ENCODE data around the gene GID4.

The GID4 gene

GRCh38 chr17:18105027-18105426 is 65.8 kb downstream of the GID4 start:
- no peak overlapping the region for H2AFZ ChIP-seq (ENCODE audit: insufficient read depth, low read length, poor library complexity)
- H4K91ac ChIP-seq (ENCODE audit: low read depth, low read length), result no peak overlapping the region
- peaks cover 2% of the 10 kb centered on the region for H3K9me3 ChIP-seq (ENCODE audit: insufficient read depth, low read depth, low read length)
- H3K36me3 ChIP-seq (ENCODE audit: control insufficient read depth in 1 of 2, insufficient read depth in 2 of 2, low read length in 2 of 2), result peaks cover 62 to 63% of the 10 kb centered on the region in 2 experiments
- H3K27me3 ChIP-seq (ENCODE audit: insufficient read depth, low read length), result no peaks in the 10 kb centered on the region
- H3K14ac ChIP-seq (ENCODE audit: low read length), result no peak overlapping the region
- no peaks in the 10 kb centered on the region for H3K79me1 ChIP-seq (ENCODE audit: low read length)
- H3K27ac ChIP-seq (ENCODE audit: low read depth, low read length), result no peak overlapping the region
- no peak overlapping the region for H3K4me3 ChIP-seq (ENCODE audit: low read depth, low read length)
- no peaks in the 10 kb centered on the region for H3K79me2 ChIP-seq (ENCODE audit: control insufficient read depth, insufficient read depth, low read length, poor library complexity)
- DNase-seq, result no peak
- H3K9ac ChIP-seq (ENCODE audit: low read length), result no peak overlapping the region
- H2BK12ac ChIP-seq (ENCODE audit: low read length), result no peak overlapping the region
- no peak overlapping the region for H2AK5ac ChIP-seq (ENCODE audit: low read length)
- H3K4me1 ChIP-seq (ENCODE audit: control insufficient read depth in 1 of 2, insufficient read depth in 2 of 2, low read length in 2 of 2), result no peaks in the 10 kb centered on the region
- H2BK120ac ChIP-seq (ENCODE audit: insufficient read depth, low read length, poor library complexity), result no peak overlapping the region
- no peak overlapping the region for H3K18ac ChIP-seq (ENCODE audit: low read length)
- H4K8ac ChIP-seq (ENCODE audit: low read depth, low read length), result no peak overlapping the region
- H2BK5ac ChIP-seq (ENCODE audit: low read depth, low read length, poor library complexity), result no peak overlapping the region
- no peak overlapping the region for H3K23ac ChIP-seq (ENCODE audit: low read length)
- no peak overlapping the region for H4K12ac ChIP-seq (ENCODE audit: low read depth, low read length)
- H3K4me2 ChIP-seq (ENCODE audit: low read length), result no peak overlapping the region
- no CpG with 5 or more reads among the region's 3 CpGs for WGBS (ENCODE audit: extremely low coverage, insufficient coverage, insufficient read length)
- H3K4ac ChIP-seq (ENCODE audit: low read depth, low read length), result no peak overlapping the region

GRCh38 chr17:18105595-18105994 is 66.4 kb downstream of the GID4 start:
- no peak overlapping the region for H3K18ac ChIP-seq (ENCODE audit: low read length)
- H3K14ac ChIP-seq (ENCODE audit: low read length), result no peak overlapping the region
- H3K9ac ChIP-seq (ENCODE audit: low read length), result no peak overlapping the region
- no peak overlapping the region for H3K4ac ChIP-seq (ENCODE audit: low read depth, low read length)
- WGBS (ENCODE audit: extremely low coverage, insufficient coverage, insufficient read length), result no CpG with 5 or more reads among the region's 6 CpGs
- H3K4me1 ChIP-seq (ENCODE audit: control insufficient read depth in 1 of 2, insufficient read depth in 2 of 2, low read length in 2 of 2), result no peaks in the 10 kb centered on the region
- DNase-seq, result no peak
- no peak overlapping the region for H3K4me2 ChIP-seq (ENCODE audit: low read length)
- H3K27ac ChIP-seq (ENCODE audit: low read depth, low read length), result no peak overlapping the region
- no peak overlapping the region for H2AFZ ChIP-seq (ENCODE audit: insufficient read depth, low read length, poor library complexity)
- H3K4me3 ChIP-seq (ENCODE audit: low read depth, low read length), result no peak overlapping the region
- peaks cover 2% of the 10 kb centered on the region for H3K9me3 ChIP-seq (ENCODE audit: insufficient read depth, low read depth, low read length)
- H2BK5ac ChIP-seq (ENCODE audit: low read depth, low read length, poor library complexity), result no peak overlapping the region
- H2BK12ac ChIP-seq (ENCODE audit: low read length), result no peak overlapping the region
- no peaks in the 10 kb centered on the region for H3K79me1 ChIP-seq (ENCODE audit: low read length)
- H4K8ac ChIP-seq (ENCODE audit: low read depth, low read length), result no peak overlapping the region
- H2BK120ac ChIP-seq (ENCODE audit: insufficient read depth, low read length, poor library complexity), result no peak overlapping the region
- H3K27me3 ChIP-seq (ENCODE audit: insufficient read depth, low read length), result no peaks in the 10 kb centered on the region
- no peaks in the 10 kb centered on the region for H3K79me2 ChIP-seq (ENCODE audit: control insufficient read depth, insufficient read depth, low read length, poor library complexity)
- no peak overlapping the region for H4K12ac ChIP-seq (ENCODE audit: low read depth, low read length)
- no peak overlapping the region for H4K91ac ChIP-seq (ENCODE audit: low read depth, low read length)
- no peak overlapping the region for H2AK5ac ChIP-seq (ENCODE audit: low read length)
- no peak overlapping the region for H3K23ac ChIP-seq (ENCODE audit: low read length)
- peaks cover 56 to 57% of the 10 kb centered on the region in 2 experiments for H3K36me3 ChIP-seq (ENCODE audit: control insufficient read depth in 1 of 2, insufficient read depth in 2 of 2, low read length in 2 of 2)

GRCh38 chr17:18106211-18106610 is 67.0 kb downstream of the GID4 start:
- H2BK5ac ChIP-seq (ENCODE audit: low read depth, low read length, poor library complexity), result no peak overlapping the region

GRCh38 chr17:18107061-18107790 is 68.0 kb downstream of the GID4 start:
- H3K79me1 ChIP-seq (ENCODE audit: low read length), result no peaks in the 10 kb centered on the region
- H2AK5ac ChIP-seq (ENCODE audit: low read length), result no peak overlapping the region
- no peak overlapping the region for H3K14ac ChIP-seq (ENCODE audit: low read length)
- H3K23ac ChIP-seq (ENCODE audit: low read length), result no peak overlapping the region
- no peak overlapping the region for H3K4me2 ChIP-seq (ENCODE audit: low read length)
- no CpG with 5 or more reads among the region's 14 CpGs for WGBS (ENCODE audit: extremely low coverage, insufficient coverage, insufficient read length)
- peaks cover 41 to 42% of the 10 kb centered on the region in 2 experiments for H3K36me3 ChIP-seq (ENCODE audit: control insufficient read depth in 1 of 2, insufficient read depth in 2 of 2, low read length in 2 of 2)
- H3K79me2 ChIP-seq (ENCODE audit: control insufficient read depth, insufficient read depth, low read length, poor library complexity), result no peaks in the 10 kb centered on the region
- H2BK120ac ChIP-seq (ENCODE audit: insufficient read depth, low read length, poor library complexity), result no peak overlapping the region
- H3K27me3 ChIP-seq (ENCODE audit: insufficient read depth, low read length), result no peaks in the 10 kb centered on the region
- H3K9ac ChIP-seq (ENCODE audit: low read length), result no peak overlapping the region
- H3K9me3 ChIP-seq (ENCODE audit: insufficient read depth, low read depth, low read length), result peaks cover 2% of the 10 kb centered on the region
- no peak overlapping the region for H3K27ac ChIP-seq (ENCODE audit: low read depth, low read length)
- no peak overlapping the region for H4K8ac ChIP-seq (ENCODE audit: low read depth, low read length)
- H4K12ac ChIP-seq (ENCODE audit: low read depth, low read length), result no peak overlapping the region
- H2BK5ac ChIP-seq (ENCODE audit: low read depth, low read length, poor library complexity), result no peak overlapping the region
- peaks cover 0 to 3% of the 10 kb centered on the region in 2 experiments for H3K4me1 ChIP-seq (ENCODE audit: control insufficient read depth in 1 of 2, insufficient read depth in 2 of 2, low read length in 2 of 2)
- H2AFZ ChIP-seq (ENCODE audit: insufficient read depth, low read length, poor library complexity), result no peak overlapping the region
- no peak for DNase-seq
- no peak overlapping the region for H3K4me3 ChIP-seq (ENCODE audit: low read depth, low read length)
- H2BK12ac ChIP-seq (ENCODE audit: low read length), result no peak overlapping the region
- no peak overlapping the region for H3K18ac ChIP-seq (ENCODE audit: low read length)
- H4K91ac ChIP-seq (ENCODE audit: low read depth, low read length), result no peak overlapping the region
- H3K4ac ChIP-seq (ENCODE audit: low read depth, low read length), result no peak overlapping the region

More at GRCh38 chr17:18106211-18106610, 67.0 kb downstream of the GID4 start:
- Histone ChIP-seq H3K79me1 (ENCODE audit: low read length) (no peaks in the 10 kb centered on the region), H3K9me3 (ENCODE audit: insufficient read depth, low read depth, low read length) (peaks cover 2% of the 10 kb centered on the region), H2AFZ (ENCODE audit: insufficient read depth, low read length, poor library complexity) (no peak overlapping the region), H4K12ac (ENCODE audit: low read depth, low read length) (no peak overlapping the region), H3K4ac (ENCODE audit: low read depth, low read length) (no peak overlapping the region), H3K27ac (ENCODE audit: low read depth, low read length) (no peak overlapping the region), H3K14ac (ENCODE audit: low read length) (no peak overlapping the region), H3K27me3 (ENCODE audit: insufficient read depth, low read length) (no peaks in the 10 kb centered on the region), H3K9ac (ENCODE audit: low read length) (no peak overlapping the region), H4K8ac (ENCODE audit: low read depth, low read length) (no peak overlapping the region), H3K23ac (ENCODE audit: low read length) (no peak overlapping the region), H3K79me2 (ENCODE audit: control insufficient read depth, insufficient read depth, low read length, poor library complexity) (no peaks in the 10 kb centered on the region), H3K4me2 (ENCODE audit: low read length) (no peak overlapping the region), H2AK5ac (ENCODE audit: low read length) (no peak overlapping the region), H3K18ac (ENCODE audit: low read length) (no peak overlapping the region), H4K91ac (ENCODE audit: low read depth, low read length) (no peak overlapping the region), H3K4me1 (ENCODE audit: control insufficient read depth in 1 of 2, insufficient read depth in 2 of 2, low read length in 2 of 2) (no peaks in the 10 kb centered on the region), H3K4me3 (ENCODE audit: low read depth, low read length) (no peak overlapping the region), H3K36me3 (ENCODE audit: control insufficient read depth in 1 of 2, insufficient read depth in 2 of 2, low read length in 2 of 2) (peaks cover 51% of the 10 kb centered on the region in 2 experiments), H2BK12ac (ENCODE audit: low read length) (no peak overlapping the region), H2BK120ac (ENCODE audit: insufficient read depth, low read length, poor library complexity) (no peak overlapping the region)
- DNase-seq, result no peak
- WGBS (ENCODE audit: extremely low coverage, insufficient coverage, insufficient read length), result no CpG with 5 or more reads among the region's 9 CpGs
